Parathyroid adenoma (tissue), 2 donors: ENCODE data around the gene CIRBP.

Source experiments
- H2AFZ ChIP-seq: fragments of 300-600 bp; sonication (generic); one replicate; pipeline ENCODE4 v1.7.0; 2017; ENCODE audit warnings: antibody characterized with exemption, mild to moderate bottlenecking
- H3K27ac ChIP-seq: fragments of 300-600 bp; sonication (generic); one replicate; pipeline ENCODE4 v1.7.0; 2017
- H3K27me3 ChIP-seq: fragments of 300-600 bp; sonication (generic); one replicate; pipeline ENCODE4 v1.7.0; 2017; ENCODE audit warnings: low read length; ENCODE audit not compliant: control insufficient read depth, insufficient read depth
- H3K36me3 ChIP-seq: fragments of 300-600 bp; sonication (generic); one replicate; pipeline ENCODE4 v1.7.0; 2017; ENCODE audit warnings: low read length; ENCODE audit not compliant: control insufficient read depth, insufficient read depth
- H3K4me1 ChIP-seq: fragments of 300-600 bp; sonication (generic); one replicate; pipeline ENCODE4 v1.7.0; 2017; ENCODE audit warnings: control low read depth
- H3K4me2 ChIP-seq: fragments of 300-600 bp; sonication (generic); one replicate; pipeline ENCODE4 v1.7.0; 2017; ENCODE audit warnings: low read length
- H3K4me3 ChIP-seq: fragments of 300-600 bp; sonication (generic); one replicate; pipeline ENCODE4 v1.7.0; 2017; ENCODE audit warnings: low read depth, low read length
- H3K79me2 ChIP-seq: fragments of 300-600 bp; sonication (generic); one replicate; pipeline ENCODE4 v1.7.0; 2017; ENCODE audit warnings: control low read depth
- H3K9ac ChIP-seq: fragments of 300-600 bp; sonication (generic); one replicate; pipeline ENCODE4 v1.7.0; 2017; ENCODE audit warnings: mild to moderate bottlenecking
- H3K9me3 ChIP-seq: fragments of 300-600 bp; sonication (generic); one replicate; pipeline ENCODE4 v1.7.0; 2017; ENCODE audit warnings: low read length; ENCODE audit not compliant: control insufficient read depth
- CTCF ChIP-seq: fragments of 300-600 bp; sonication (generic); IDR thresholded peaks from one replicate; pipeline ENCODE4 v1.7.0; 2017; ENCODE audit warnings: antibody characterized with exemption, mild to moderate bottlenecking
- donor health status: primary hyperparathyroidism.

CIRBP gene

GRCh38 chr19:1311543-1312091, 42.5 kb downstream of the CIRBP start:
- H3K4me1 ChIP-seq, result no peaks in the 10 kb centered on the region

GRCh38 chr19:1312767-1313694, 43.9 kb downstream of the CIRBP start:
- Histone ChIP-seq H3K27me3 (no peaks in the 10 kb centered on the region), H2AFZ (no peak overlapping the region), H3K4me1 (no peaks in the 10 kb centered on the region), H3K9ac (no peak overlapping the region), H3K27ac (no peak overlapping the region), H3K4me2 (no peak overlapping the region), H3K4me3 (no peak overlapping the region), H3K9me3 (no peaks in the 10 kb centered on the region), H3K36me3 (no peaks in the 10 kb centered on the region), H3K79me2 (no peaks in the 10 kb centered on the region)
- no peak for TF ChIP-seq CTCF

More at GRCh38 chr19:1311543-1312091, 42.5 kb downstream of the CIRBP start:
- no peaks in the 10 kb centered on the region for H3K9me3 ChIP-seq
- H3K79me2 ChIP-seq, result no peaks in the 10 kb centered on the region
- no peak overlapping the region for H3K4me3 ChIP-seq
- no peak overlapping the region for H3K4me2 ChIP-seq
- H3K27me3 ChIP-seq, result no peaks in the 10 kb centered on the region
- no peak for TF ChIP-seq CTCF
- no peaks in the 10 kb centered on the region for H3K36me3 ChIP-seq
- H2AFZ ChIP-seq, result no peak overlapping the region
- H3K27ac ChIP-seq, result no peak overlapping the region
- H3K9ac ChIP-seq, result no peak overlapping the region

- no peaks in the 10 kb centered on the region for H3K79me2 ChIP-seq
- no peak for TF ChIP-seq CTCF
- H3K4me1 ChIP-seq, result no peaks in the 10 kb centered on the region
- no peak overlapping the region for H3K4me2 ChIP-seq
- no peak overlapping the region for H3K27ac ChIP-seq
- no peaks in the 10 kb centered on the region for H3K9me3 ChIP-seq
- no peaks in the 10 kb centered on the region for H3K27me3 ChIP-seq
- H3K9ac ChIP-seq, result no peak overlapping the region
- H3K36me3 ChIP-seq, result no peaks in the 10 kb centered on the region
- H3K4me3 ChIP-seq, result no peak overlapping the region
- H2AFZ ChIP-seq, result no peak overlapping the region
Observed at GRCh38 chr19:1313695-1314613, 44.8 kb downstream of the CIRBP start.

- peak overlapping the region; percentile 11 for H3K4me3 ChIP-seq
- H3K27me3 ChIP-seq, result no peaks in the 10 kb centered on the region
- peak; percentile 64 for TF ChIP-seq CTCF
- H3K27ac ChIP-seq, result no peak overlapping the region
- H3K4me1 ChIP-seq, result no peaks in the 10 kb centered on the region
- H3K79me2 ChIP-seq, result no peaks in the 10 kb centered on the region
- H3K4me2 ChIP-seq, result peak overlapping the region; percentile 51
- H3K9ac ChIP-seq, result no peak overlapping the region
- H3K9me3 ChIP-seq, result no peaks in the 10 kb centered on the region
- H3K36me3 ChIP-seq, result no peaks in the 10 kb centered on the region
- peak overlapping the region; percentile 58 for H2AFZ ChIP-seq
Observed at GRCh38 chr19:1315470-1316166, 46.5 kb downstream of the CIRBP start.
